Lower leg skin (tissue), 4 donors: ENCODE data around the gene CPSF4L. TPM values are rescaled to one million over a fixed set of nuclear protein-coding genes. Genes with fewer than 3 reads are reported as not detected.

ENCODE experiments used
- DNase-seq, 2 donors: peaks; one replicate each; pipeline ENCODE4 v3.0.0-alpha.2; 2019; ENCODE audit warnings: low spot score in 2 of 2
- H3K4me3 ChIP-seq: fragments of 200-600 bp; sonication (generic); 2 replicates; pipeline ENCODE4 v1.5.1; 2017; ENCODE audit warnings: mild to moderate bottlenecking, low read depth; ENCODE audit not compliant: poor library complexity, severe bottlenecking
- POLR2A ChIP-seq, 2 donors: fragments of 450-650 bp; IDR thresholded peaks; one replicate each; pipeline ENCODE4 v1.6.1; 2016 to 2017; ENCODE audit warnings: antibody characterized with exemption in 2 of 2, mild to moderate bottlenecking in 1 of 2, moderate library complexity in 1 of 2
- WGBS, 2 donors: methylation state at CpG; one replicate each; pipeline ENCODE4 v1.1.5; 2018; 5-methylcytosine and 5-hydroxymethylcytosine counted together
- intact Hi-C: fragments of 100-400 bp; cut with DNase I; formaldehyde crosslinking; loops from one replicate; pipeline ENCODE4 v1.15.0; 2023; ENCODE audit warnings: low total_unique reads
- total RNA-seq, 4 donors: library from RNA; depleted of rRNA; stranded (reverse); fragments of >200 nt; gene quantifications; one replicate each; pipeline ENCODE4 v1.1.0, GENCODE V29; 2016
- TF ChIP-seq, protein P1 (sequence below), 3 donors: fragments of 450-650 bp; IDR thresholded peaks; one replicate each; pipeline ENCODE4 v1.5.1; 2016; ENCODE audit warnings: antibody characterized with exemption in 3 of 3, mild to moderate bottlenecking in 3 of 3, moderate library complexity in 2 of 3

Gene CPSF4L
- total RNA-seq, 4 donors from 2014 or later: not detected

- WGBS, 2 donors: 36 to 51% methylated on average over 11 of the region's 11 CpGs
- H3K4me3 ChIP-seq: no peak overlapping the region
- no peak for DNase-seq
- intact Hi-C loops: no loop called here
- no peak for TF ChIP-seq POLR2A (IDR thresholded peaks at IDR 0.05)
Observed at GRCh38 chr17:73305845-73306836, 44.5 kb upstream of the CPSF4L start.

DNA sequence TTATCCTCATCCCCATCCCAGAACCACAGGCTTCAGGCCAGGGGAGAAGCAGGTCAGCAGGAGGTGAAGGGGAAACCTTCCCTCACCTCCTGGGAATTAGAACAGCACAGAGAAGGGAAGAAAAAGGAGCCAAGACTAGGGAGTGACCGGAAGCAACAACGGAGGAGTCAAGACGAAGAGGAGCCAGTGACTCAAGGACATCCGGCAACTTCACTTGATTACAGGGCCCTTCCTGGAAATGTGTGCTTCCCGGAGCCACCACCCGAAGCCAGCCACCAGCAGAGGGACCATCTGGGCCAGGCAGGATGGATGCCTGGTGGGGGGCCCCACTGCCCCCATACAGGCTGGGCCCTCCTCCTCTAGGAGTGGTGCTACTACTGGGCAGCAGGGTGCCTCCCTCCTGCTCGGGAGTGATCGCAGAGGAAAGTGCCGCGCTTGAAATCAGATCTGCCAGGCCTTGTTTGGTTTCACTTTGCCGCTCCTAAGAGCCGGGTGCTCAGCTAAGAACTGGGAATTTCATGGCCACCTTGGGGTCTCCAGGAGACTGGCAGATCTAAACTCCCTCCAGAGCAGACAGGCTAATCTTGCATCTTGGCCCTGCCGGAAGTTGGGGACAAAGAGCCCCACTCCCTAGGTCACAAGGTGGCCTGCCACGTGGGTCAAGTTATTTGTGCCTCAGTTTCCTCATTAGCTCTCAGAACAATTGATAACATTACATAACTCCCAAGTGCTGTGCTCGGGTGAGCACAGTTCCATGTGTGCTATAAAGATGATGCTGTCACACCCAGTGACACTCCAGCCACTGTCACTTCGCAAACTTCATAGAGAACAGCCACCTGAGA is 43.5 kb upstream of the CPSF4L start:
- intact Hi-C loops: no loop called here
- TF ChIP-seq, protein P1, sequence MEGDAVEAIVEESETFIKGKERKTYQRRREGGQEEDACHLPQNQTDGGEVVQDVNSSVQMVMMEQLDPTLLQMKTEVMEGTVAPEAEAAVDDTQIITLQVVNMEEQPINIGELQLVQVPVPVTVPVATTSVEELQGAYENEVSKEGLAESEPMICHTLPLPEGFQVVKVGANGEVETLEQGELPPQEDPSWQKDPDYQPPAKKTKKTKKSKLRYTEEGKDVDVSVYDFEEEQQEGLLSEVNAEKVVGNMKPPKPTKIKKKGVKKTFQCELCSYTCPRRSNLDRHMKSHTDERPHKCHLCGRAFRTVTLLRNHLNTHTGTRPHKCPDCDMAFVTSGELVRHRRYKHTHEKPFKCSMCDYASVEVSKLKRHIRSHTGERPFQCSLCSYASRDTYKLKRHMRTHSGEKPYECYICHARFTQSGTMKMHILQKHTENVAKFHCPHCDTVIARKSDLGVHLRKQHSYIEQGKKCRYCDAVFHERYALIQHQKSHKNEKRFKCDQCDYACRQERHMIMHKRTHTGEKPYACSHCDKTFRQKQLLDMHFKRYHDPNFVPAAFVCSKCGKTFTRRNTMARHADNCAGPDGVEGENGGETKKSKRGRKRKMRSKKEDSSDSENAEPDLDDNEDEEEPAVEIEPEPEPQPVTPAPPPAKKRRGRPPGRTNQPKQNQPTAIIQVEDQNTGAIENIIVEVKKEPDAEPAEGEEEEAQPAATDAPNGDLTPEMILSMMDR (IDR thresholded peaks at IDR 0.05): no peak
- no peak for TF ChIP-seq POLR2A (IDR thresholded peaks at IDR 0.05)
- peak in 1 of 2 donors; percentile 91 for DNase-seq
- no peak overlapping the region for H3K4me3 ChIP-seq
- WGBS, 2 donors: 6 to 8% methylated on average over 15 to 16 of the region's 16 CpGs

- no peak overlapping the region for H3K4me3 ChIP-seq
- intact Hi-C loops: no loop called here
- WGBS, 2 donors: 23 to 31% methylated on average over 7 to 8 of the region's 8 CpGs
- TF ChIP-seq POLR2A (IDR thresholded peaks at IDR 0.05): no peak
- TF ChIP-seq, protein P1 (IDR thresholded peaks at IDR 0.05): no peak
- no peak for DNase-seq
Observed at GRCh38 chr17:73304438-73304837, 42.8 kb upstream of the CPSF4L start.

DNA sequence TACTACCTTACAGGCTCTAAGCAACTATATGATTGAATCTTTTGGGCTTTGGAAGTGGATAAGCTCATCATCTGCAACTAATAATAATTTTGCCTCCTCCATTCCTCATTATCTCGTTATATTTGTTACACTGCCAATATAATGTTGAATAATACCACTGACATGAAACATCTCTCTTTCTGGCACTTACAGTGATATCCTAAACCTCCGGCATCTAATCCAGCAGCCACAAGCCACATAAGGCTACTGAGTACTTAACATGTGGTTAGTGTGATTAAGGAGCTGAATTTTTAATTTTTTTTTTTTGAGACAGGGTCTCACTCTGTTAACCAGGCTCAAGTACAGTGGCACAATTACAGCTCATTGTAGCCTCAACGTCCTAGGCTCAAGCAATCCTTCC is 40.5 kb upstream of the CPSF4L start:
- intact Hi-C loops: no loop called here
- DNase-seq: no peak
- WGBS, 2 donors: 31 to 34% methylated on average over 3 of the region's 3 CpGs
- no peak overlapping the region for H3K4me3 ChIP-seq
- TF ChIP-seq, protein P1 (IDR thresholded peaks at IDR 0.05): no peak
- TF ChIP-seq POLR2A (IDR thresholded peaks at IDR 0.05): no peak

DNA sequence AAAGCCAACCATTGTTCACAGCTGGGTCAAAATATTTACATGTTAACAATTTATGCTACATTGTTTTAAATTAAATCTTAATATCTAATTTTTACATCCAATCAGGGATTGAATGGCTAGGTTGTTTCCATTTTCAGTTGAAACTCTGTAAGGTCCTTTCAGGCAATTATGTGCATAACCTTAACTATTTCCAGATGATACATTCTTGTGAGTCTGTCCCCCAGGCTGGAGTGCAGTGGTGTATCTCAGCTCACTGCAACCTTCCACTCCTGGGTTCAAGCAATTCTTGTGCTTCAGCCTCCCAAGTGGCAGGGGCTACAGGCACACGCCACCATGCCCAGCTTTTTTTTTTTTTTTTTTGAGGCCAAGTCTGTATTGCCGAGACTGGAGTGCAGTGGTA is 39.7 kb upstream of the CPSF4L start:
- 69 to 80% methylated on average over 2 of the region's 2 CpGs for WGBS, 2 donors
- no peak for DNase-seq
- TF ChIP-seq POLR2A (IDR thresholded peaks at IDR 0.05): no peak
- intact Hi-C loops: no loop called here
- no peak overlapping the region for H3K4me3 ChIP-seq

DNA sequence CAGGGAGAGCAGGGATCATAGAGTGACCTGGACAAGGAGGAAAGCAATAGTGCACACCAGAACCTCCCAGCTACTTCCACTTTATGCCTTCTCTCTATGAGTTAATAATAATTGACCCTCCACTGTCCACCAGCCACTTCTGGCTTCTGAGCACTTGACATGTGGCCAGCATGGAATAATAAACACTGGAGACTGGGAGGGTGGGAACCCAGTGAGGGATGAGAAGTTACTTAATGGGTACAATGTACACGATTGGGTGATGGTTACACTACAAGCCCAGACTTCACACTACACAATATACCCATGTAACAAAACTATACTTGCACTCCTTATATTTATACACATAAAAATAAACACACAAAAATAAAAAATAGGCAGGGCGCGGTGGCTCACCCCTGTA is 38.7 kb upstream of the CPSF4L start:
- no peak for DNase-seq
- no peak overlapping the region for H3K4me3 ChIP-seq
- intact Hi-C loops: no loop called here
- no peak for TF ChIP-seq POLR2A (IDR thresholded peaks at IDR 0.05)
- TF ChIP-seq, protein P1 (IDR thresholded peaks at IDR 0.05): no peak
- 80 to 81% methylated on average over 3 of the region's 3 CpGs for WGBS, 2 donors
